Mesenchymal stem cell (in vitro differentiated cells and primary cell): ENCODE measurements around the gene IL17RE.
A peak's percentile ranks its signal among the peaks of the same experiment; 100 is the strongest.

Experiments used
- DNase-seq: peaks from one replicate; pipeline ENCODE4 v3.0.0-alpha.2; 2013
- H2AFZ ChIP-seq: one replicate; pipeline ENCODE4 v1.6.1; 2013; ENCODE audit warnings: low read depth, mild to moderate bottlenecking, control low read depth, inconsistent platforms, low read length, moderate library complexity
- H2AK5ac ChIP-seq: 2 replicates; pipeline ENCODE4 v1.6.1; 2013; ENCODE audit warnings: low read length, moderate library complexity, mild to moderate bottlenecking, inconsistent platforms; ENCODE audit not compliant: severe bottlenecking
- H2BK120ac ChIP-seq: one replicate; pipeline ENCODE4 v1.6.1; 2013; ENCODE audit warnings: low read depth, mild to moderate bottlenecking, inconsistent platforms, low read length, moderate library complexity
- H2BK12ac ChIP-seq, 2 experiments: one replicate each; pipeline ENCODE4 v1.6.1; 2013; ENCODE audit warnings: inconsistent platforms in 2 of 2, low read length in 2 of 2, mild to moderate bottlenecking in 2 of 2, moderate library complexity in 2 of 2, control low read depth in 1 of 2
- H2BK15ac ChIP-seq: one replicate; pipeline ENCODE4 v1.6.1; 2013; ENCODE audit warnings: mild to moderate bottlenecking, low read depth, inconsistent platforms; ENCODE audit not compliant: poor library complexity, severe bottlenecking
- H2BK5ac ChIP-seq: 2 replicates; pipeline ENCODE4 v1.6.1; 2013; ENCODE audit warnings: low read depth, mild to moderate bottlenecking, low read length, control low read depth, inconsistent platforms; ENCODE audit not compliant: poor library complexity, severe bottlenecking
- H3K14ac ChIP-seq, 2 experiments: one replicate each; pipeline ENCODE4 v1.6.1; 2013; ENCODE audit warnings: inconsistent platforms in 2 of 2, low read length in 2 of 2, control low read depth in 1 of 2, mild to moderate bottlenecking in 1 of 2, moderate library complexity in 1 of 2
- H3K18ac ChIP-seq, 2 experiments: one replicate each; pipeline ENCODE4 v1.6.1; 2013; ENCODE audit warnings: inconsistent platforms in 2 of 2, low read length in 2 of 2, control low read depth in 1 of 2, low read depth in 1 of 2, mild to moderate bottlenecking in 1 of 2
- H3K23ac ChIP-seq, 2 experiments: one replicate each; pipeline ENCODE4 v1.6.1; 2013; ENCODE audit warnings: inconsistent platforms in 2 of 2, low read length in 2 of 2, mild to moderate bottlenecking in 2 of 2, moderate library complexity in 2 of 2, control low read depth in 1 of 2
- H3K27ac ChIP-seq: 2 replicates; pipeline ENCODE4 v1.5.1; 2013; ENCODE audit warnings: mild to moderate bottlenecking, moderate library complexity, low read length, control low read depth, inconsistent platforms; ENCODE audit not compliant: poor library complexity, severe bottlenecking
- H3K27me3 ChIP-seq, 2 experiments: 2 replicates each; pipeline versions ENCODE4 v1.6.1 to v1.7.0; 2013; ENCODE audit warnings: low read length in 2 of 2, mild to moderate bottlenecking in 2 of 2, moderate library complexity in 2 of 2, control low read depth in 1 of 2, inconsistent platforms in 1 of 2; ENCODE audit not compliant: control insufficient read depth in 1 of 2, insufficient read depth in 1 of 2
- H3K36me3 ChIP-seq, 2 experiments: 2 replicates each; pipeline versions ENCODE4 v1.6.1 to v1.7.0; 2013; ENCODE audit warnings: low read length in 2 of 2, control low read depth in 1 of 2, inconsistent platforms in 1 of 2, low read depth in 1 of 2, mild to moderate bottlenecking in 1 of 2; ENCODE audit not compliant: insufficient read depth in 2 of 2, control insufficient read depth in 1 of 2
- H3K4ac ChIP-seq, 2 experiments: one replicate each; pipeline ENCODE4 v1.6.1; 2013; ENCODE audit warnings: inconsistent platforms in 2 of 2, low read length in 2 of 2, mild to moderate bottlenecking in 2 of 2, moderate library complexity in 2 of 2, control low read depth in 1 of 2, low read depth in 1 of 2
- H3K4me1 ChIP-seq: 2 replicates; pipeline ENCODE4 v1.6.1; 2013; ENCODE audit warnings: low read depth, low read length, control low read depth; ENCODE audit not compliant: control insufficient read depth, insufficient read depth
- H3K4me2 ChIP-seq: 2 replicates; pipeline ENCODE4 v1.6.1; 2013; ENCODE audit warnings: low read length, mild to moderate bottlenecking, inconsistent platforms; ENCODE audit not compliant: poor library complexity, severe bottlenecking
- H3K4me3 ChIP-seq, 2 experiments: 2 replicates each; pipeline versions ENCODE4 v1.5.1 to v1.7.0; 2013; ENCODE audit warnings: low read length in 2 of 2, mild to moderate bottlenecking in 2 of 2, control low read depth in 1 of 2, low read depth in 1 of 2; ENCODE audit not compliant: insufficient read depth in 1 of 2
- H3K79me1 ChIP-seq: replicated peaks from 2 replicates; pipeline ENCODE4 v1.6.1; 2013; ENCODE audit warnings: mild to moderate bottlenecking, control low read depth, low read length, inconsistent platforms; ENCODE audit not compliant: poor library complexity, severe bottlenecking
- H3K9ac ChIP-seq: 2 replicates; pipeline ENCODE4 v1.7.0; 2013; ENCODE audit warnings: mild to moderate bottlenecking, low read length, moderate library complexity
- H3K9me3 ChIP-seq: 2 replicates; pipeline ENCODE4 v1.7.0; 2013; ENCODE audit warnings: mild to moderate bottlenecking, low read length; ENCODE audit not compliant: control insufficient read depth
- H4K8ac ChIP-seq: one replicate; pipeline ENCODE4 v1.6.1; 2013; ENCODE audit warnings: inconsistent platforms, mild to moderate bottlenecking, low read length, moderate library complexity
- H4K91ac ChIP-seq: one replicate; pipeline ENCODE4 v1.6.1; 2013; ENCODE audit warnings: mild to moderate bottlenecking, low read length, inconsistent platforms
- WGBS: methylation state at CpG from one replicate; pipeline ENCODE4 v1.1.7; 2013; ENCODE audit warnings: mixed read lengths; 5-methylcytosine and 5-hydroxymethylcytosine counted together

The IL17RE gene

DNA sequence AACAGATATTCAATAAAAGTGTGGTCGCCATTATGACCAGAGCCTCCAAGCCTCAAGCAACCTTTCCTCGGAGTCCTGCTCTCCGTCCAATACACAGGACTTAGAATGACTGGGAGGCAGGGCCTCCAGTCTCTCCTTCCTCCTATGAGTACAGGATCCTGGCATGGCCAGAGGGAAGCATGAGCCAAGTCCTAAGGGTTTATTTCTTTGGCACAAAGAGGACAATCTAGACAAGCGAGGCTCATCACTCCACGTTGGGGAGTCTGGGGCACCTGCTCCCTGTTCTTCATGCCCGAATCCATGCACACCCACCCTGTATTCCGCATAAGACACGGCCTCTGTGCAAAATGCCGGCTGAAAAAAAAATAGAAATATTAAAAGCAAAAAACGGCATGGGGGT, 42.7 kb downstream of the IL17RE start:
- no peak overlapping the region for H2AFZ ChIP-seq
- peak overlapping the region in 1 of 2 experiments; percentile 87 for H3K4me3 ChIP-seq
- H3K36me3 ChIP-seq, result peaks cover 36 to 48% of the 10 kb centered on the region in 2 experiments
- no peak overlapping the region for H3K27ac ChIP-seq
- no peak overlapping the region for H2BK5ac ChIP-seq
- DNase-seq, result no peak
- no peak overlapping the region for H3K18ac ChIP-seq
- H3K9ac ChIP-seq, result peak overlapping the region; percentile 88
- H3K4ac ChIP-seq, result no peak overlapping the region
- 95% methylated on average over 10 of the region's 10 CpGs for WGBS
- H2AK5ac ChIP-seq, result no peak overlapping the region
- H2BK12ac ChIP-seq, result no peak overlapping the region
- peaks cover 6% of the 10 kb centered on the region for H3K79me1 ChIP-seq
- peak overlapping the region in 1 of 2 experiments; percentile 49 for H3K23ac ChIP-seq
- H3K9me3 ChIP-seq, result no peaks in the 10 kb centered on the region
- no peak overlapping the region for H2BK15ac ChIP-seq
- no peak overlapping the region for H4K8ac ChIP-seq
- no peak overlapping the region for H2BK120ac ChIP-seq
- H3K14ac ChIP-seq, result no peak overlapping the region
- H3K4me1 ChIP-seq, result peaks cover 25% of the 10 kb centered on the region
- H4K91ac ChIP-seq, result no peak overlapping the region
- H3K4me2 ChIP-seq, result no peak overlapping the region
- no peaks in the 10 kb centered on the region for H3K27me3 ChIP-seq

DNA sequence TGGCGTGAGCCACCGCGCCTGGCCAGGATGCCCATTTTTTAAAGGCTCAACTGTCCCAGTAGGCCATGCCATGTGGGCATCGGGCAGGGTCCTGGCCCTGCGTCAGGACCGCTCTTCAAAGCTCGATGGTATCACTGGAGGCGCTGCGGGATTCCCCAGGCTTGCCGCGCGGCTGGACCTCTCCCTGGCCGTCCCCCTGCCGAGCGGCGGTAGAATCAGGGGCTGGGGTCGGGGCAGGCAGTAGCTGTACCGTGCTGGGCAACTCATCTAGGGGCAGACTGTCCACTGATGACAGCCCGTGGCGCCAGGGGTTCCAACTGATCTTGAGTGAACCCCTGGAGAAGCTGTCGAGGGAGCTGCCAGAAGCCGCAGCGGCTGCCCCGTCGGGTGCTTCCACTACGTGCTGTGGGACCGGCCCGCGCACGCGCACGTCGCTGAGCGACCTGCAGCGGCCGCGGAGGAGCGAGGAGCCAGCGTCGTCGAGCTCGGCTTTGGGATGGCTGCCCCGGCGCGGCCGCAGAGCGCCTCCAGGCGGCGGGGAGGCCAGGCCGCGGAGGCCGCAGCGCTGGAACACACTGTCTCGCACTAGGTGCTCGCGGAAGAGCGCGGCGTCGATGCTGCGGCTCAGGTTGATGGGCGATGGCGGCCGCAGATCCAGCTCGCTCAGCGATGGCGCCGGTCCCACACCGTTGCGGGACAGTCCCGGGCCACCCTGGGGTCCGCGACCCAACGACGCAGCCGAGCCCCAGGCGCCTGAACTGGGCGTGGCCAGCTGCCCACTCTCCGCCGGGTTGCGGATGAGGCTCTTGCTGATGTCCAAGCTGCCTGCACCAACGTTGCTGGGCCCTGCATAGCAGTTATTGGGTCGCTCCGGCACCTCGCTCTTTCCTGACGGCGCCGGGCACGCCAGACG, 43.7 kb downstream of the IL17RE start:
- WGBS, result 3% methylated on average over 85 of the region's 90 CpGs
- peaks cover 31 to 42% of the 10 kb centered on the region in 2 experiments for H3K36me3 ChIP-seq
- H2AK5ac ChIP-seq, result no peak overlapping the region

DNA sequence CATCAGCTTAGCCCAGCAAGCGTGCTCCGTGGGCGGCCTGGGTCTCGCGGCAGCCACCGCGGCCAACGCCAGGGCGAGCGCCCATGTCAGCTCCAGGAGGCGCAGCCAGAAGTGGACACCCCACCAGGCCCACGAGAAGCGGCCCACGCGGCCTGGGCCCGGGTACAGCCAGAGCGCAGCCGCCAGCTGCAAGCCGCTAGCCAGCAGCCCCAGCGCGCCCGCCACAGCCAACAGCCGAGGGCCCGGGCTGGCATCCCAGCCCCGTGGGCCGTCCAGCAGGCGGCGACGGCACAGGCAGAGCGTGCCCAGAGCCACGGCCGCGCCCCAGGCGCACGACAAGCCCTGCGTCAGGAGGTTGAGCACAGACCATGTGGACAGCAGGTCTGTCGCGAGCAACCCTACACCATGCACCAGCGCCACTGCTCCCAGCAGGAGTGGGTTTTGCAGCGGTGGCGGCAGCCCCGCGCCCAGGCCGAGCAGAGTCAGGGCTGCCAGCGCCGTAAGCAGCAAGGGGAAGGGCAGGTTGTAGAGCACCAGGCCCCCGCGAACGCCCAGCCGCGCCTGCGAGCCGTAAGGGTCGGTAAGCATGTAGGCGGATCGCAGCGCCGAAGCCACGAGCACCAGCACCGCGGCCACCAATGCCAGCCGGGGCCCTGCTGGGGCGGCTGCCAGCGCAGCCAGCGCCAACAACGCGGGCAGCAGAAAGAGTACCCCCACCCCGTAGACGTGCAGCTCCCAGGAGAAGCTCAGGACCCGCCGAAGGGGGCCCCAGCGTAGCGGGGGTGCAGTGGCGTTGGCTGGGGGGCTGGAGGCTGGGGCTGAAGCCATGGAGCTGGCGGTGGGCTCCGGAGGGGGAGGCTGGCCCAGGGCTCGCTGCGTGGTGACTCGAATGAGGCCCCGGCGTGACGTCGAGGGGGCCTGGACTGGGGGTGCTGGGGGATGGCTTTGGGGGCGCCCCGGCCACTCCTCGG, 44.7 kb downstream of the IL17RE start:
- WGBS, result 33% methylated on average over 63 of the region's 86 CpGs
- H2BK15ac ChIP-seq, result peak overlapping the region; percentile 31
- H2AK5ac ChIP-seq, result no peak overlapping the region
- peak overlapping the region; percentile 49 for H2AFZ ChIP-seq
- H3K4me1 ChIP-seq, result peaks cover 33% of the 10 kb centered on the region
- H3K14ac ChIP-seq, result peak overlapping the region in 1 of 2 experiments; percentile 98
- H3K4me2 ChIP-seq, result peak overlapping the region; percentile 58
- no peaks in the 10 kb centered on the region for H3K9me3 ChIP-seq
- peaks cover 31 to 42% of the 10 kb centered on the region in 2 experiments for H3K36me3 ChIP-seq
- peak overlapping the region; percentile 62 for H4K8ac ChIP-seq
- H2BK5ac ChIP-seq, result no peak overlapping the region
- peak overlapping the region; percentile 57 for H2BK120ac ChIP-seq
- H3K4ac ChIP-seq, result peak overlapping the region; percentile 84 to 90
- H3K27me3 ChIP-seq, result no peaks in the 10 kb centered on the region
- peaks cover 12% of the 10 kb centered on the region for H3K79me1 ChIP-seq
- H3K18ac ChIP-seq, result peak overlapping the region; percentile 70 to 84
- H4K91ac ChIP-seq, result peak overlapping the region; percentile 90
- peak overlapping the region; percentile 14 to 47 for H2BK12ac ChIP-seq
- DNase-seq, result peak; percentile 79
- H3K23ac ChIP-seq, result peak overlapping the region in 1 of 2 experiments; percentile 94
- no peak overlapping the region for H3K27ac ChIP-seq
- peak overlapping the region; percentile 88 for H3K9ac ChIP-seq
- H3K4me3 ChIP-seq, result peak overlapping the region; percentile 60 to 87

More for the DNA sequence above, 43.7 kb downstream of the IL17RE start:
- Histone ChIP-seq H3K9me3 (no peaks in the 10 kb centered on the region), H3K79me1 (peaks cover 6% of the 10 kb centered on the region), H3K9ac (peak overlapping the region; percentile 88), H3K4me2 (peak overlapping the region; percentile 58), H3K4me1 (peaks cover 25% of the 10 kb centered on the region), H4K8ac (peak overlapping the region; percentile 90), H3K18ac (peak overlapping the region; percentile 84 to 88), H3K14ac (peak overlapping the region; percentile 26 to 94), H3K4ac (peak overlapping the region; percentile 84 to 87), H3K23ac (peak overlapping the region in 1 of 2 experiments; percentile 66), H2BK120ac (peak overlapping the region; percentile 57), H3K27me3 (no peaks in the 10 kb centered on the region), H3K27ac (no peak overlapping the region), H3K4me3 (peak overlapping the region; percentile 60 to 87), H2AFZ (peak overlapping the region; percentile 49), H2BK12ac (peak overlapping the region; percentile 10 to 14), H2BK5ac (no peak overlapping the region), H2BK15ac (peak overlapping the region; percentile 32), H4K91ac (peak overlapping the region; percentile 90)
- peak; percentile 91 for DNase-seq
